ENCODE measurements around the gene KRTAP5-4.

The KRTAP5-4 gene

DNA sequence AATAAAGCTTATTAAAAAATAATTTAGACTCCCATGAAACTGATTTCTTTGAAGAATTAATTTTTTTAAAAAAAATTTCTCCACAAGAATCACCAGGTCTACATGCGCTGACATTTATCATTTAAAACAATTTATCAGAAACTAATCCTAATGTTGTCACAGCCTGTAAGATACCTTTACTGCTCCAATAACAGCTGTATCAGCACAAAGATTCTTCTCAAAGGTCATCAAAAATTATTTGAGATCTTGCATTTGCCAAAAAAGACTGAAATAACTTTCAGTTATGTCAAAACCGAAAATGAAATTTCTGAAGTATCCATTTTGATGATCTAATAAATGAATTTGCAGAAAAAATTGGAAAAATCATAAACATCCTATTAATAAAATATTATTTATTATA is 15.7 kb upstream of the KRTAP5-4 start:
- Histone ChIP-seq H3K9me2 (replicated peaks; ENCODE audit: low read depth, low read length) (no peaks in the 10 kb centered on the region), H3K4me1 (ENCODE audit: insufficient read depth, low read length, poor library complexity, severe bottlenecking) (no peaks in the 10 kb centered on the region), H3F3A (ENCODE audit: low read depth) (no peaks in the 10 kb centered on the region), H3K27me3 (ENCODE audit: insufficient read depth, low read length, poor library complexity, severe bottlenecking) (no peaks in the 10 kb centered on the region), H3K9ac (ENCODE audit: low read depth, low read length, poor library complexity, severe bottlenecking) (no peak overlapping the region), H4K20me1 (ENCODE audit: insufficient read depth, low read length, poor library complexity, severe bottlenecking) (no peaks in the 10 kb centered on the region), H3K79me2 (ENCODE audit: insufficient read depth, low read length) (no peaks in the 10 kb centered on the region), H2AFZ (ENCODE audit: low read length) (no peak overlapping the region), H3K4me3 (ENCODE audit: low read length, poor library complexity, severe bottlenecking) (no peak overlapping the region), H3K36me3 (ENCODE audit: insufficient read depth, low read length) (no peaks in the 10 kb centered on the region), H3K4me2 (ENCODE audit: low read depth, low read length, poor library complexity, severe bottlenecking) (no peak overlapping the region), H3K9me3 (ENCODE audit: insufficient read depth, low read depth, low read length) (no peaks in the 10 kb centered on the region)
- TF ChIP-seq CTCF (conservative IDR thresholded peaks at IDR 0.05; ENCODE audit: low read length), result no peak
- TF ChIP-seq EZH2phosphoT487 (IDR thresholded peaks at IDR 0.05; ENCODE audit: borderline replicate concordance), result no peak

DNA sequence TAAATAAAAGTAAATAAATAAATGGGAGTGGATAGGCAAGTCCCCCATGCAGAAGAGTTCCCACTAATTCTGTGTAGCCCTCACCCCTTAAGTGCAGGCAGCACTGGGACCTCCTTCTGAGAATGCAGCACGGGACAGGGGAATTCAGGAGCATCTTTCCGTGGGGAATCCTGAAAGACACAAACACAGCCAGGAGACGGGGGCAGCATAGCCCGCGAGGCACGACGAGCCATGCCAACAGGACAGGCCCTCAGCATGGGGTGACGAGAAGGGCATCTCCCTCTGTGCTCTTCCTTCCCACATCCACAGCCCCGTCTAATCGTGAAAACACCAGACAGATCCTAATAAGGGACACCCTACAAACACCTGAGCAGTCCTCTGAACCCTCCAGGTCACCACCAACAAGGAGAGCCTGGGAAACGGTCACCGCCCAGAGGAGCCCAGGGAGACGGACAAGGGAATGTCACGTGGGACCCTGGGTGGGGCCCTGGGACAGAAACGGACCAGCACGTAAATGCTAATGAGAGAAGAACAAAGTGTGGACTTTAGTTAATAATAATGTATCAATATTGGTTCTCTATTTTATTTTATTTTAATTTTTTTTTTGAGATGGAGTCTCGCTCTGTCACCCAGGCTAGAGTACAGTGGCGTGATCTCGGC is 14.5 kb upstream of the KRTAP5-4 start:
- Histone ChIP-seq H3K36me3 (ENCODE audit: insufficient read depth, low read length) (no peaks in the 10 kb centered on the region), H3K9me3 (ENCODE audit: insufficient read depth, low read depth, low read length) (no peaks in the 10 kb centered on the region), H2AFZ (ENCODE audit: low read length) (no peak overlapping the region), H3K9me2 (replicated peaks; ENCODE audit: low read depth, low read length) (no peaks in the 10 kb centered on the region), H3K4me3 (ENCODE audit: low read length, poor library complexity, severe bottlenecking) (no peak overlapping the region), H3K4me1 (ENCODE audit: insufficient read depth, low read length, poor library complexity, severe bottlenecking) (no peaks in the 10 kb centered on the region), H3K27me3 (ENCODE audit: insufficient read depth, low read length, poor library complexity, severe bottlenecking) (no peaks in the 10 kb centered on the region), H3K79me2 (ENCODE audit: insufficient read depth, low read length) (no peaks in the 10 kb centered on the region), H3K9ac (ENCODE audit: low read depth, low read length, poor library complexity, severe bottlenecking) (no peak overlapping the region), H3F3A (ENCODE audit: low read depth) (no peaks in the 10 kb centered on the region), H3K4me2 (ENCODE audit: low read depth, low read length, poor library complexity, severe bottlenecking) (no peak overlapping the region), H4K20me1 (ENCODE audit: insufficient read depth, low read length, poor library complexity, severe bottlenecking) (no peaks in the 10 kb centered on the region)
- TF ChIP-seq EZH2phosphoT487 (IDR thresholded peaks at IDR 0.05; ENCODE audit: borderline replicate concordance) (no peak), CTCF (conservative IDR thresholded peaks at IDR 0.05; ENCODE audit: low read length) (no peak)

GRCh38 chr11:1633864-1634263 is 11.9 kb upstream of the KRTAP5-4 start:
- H3F3A ChIP-seq (ENCODE audit: low read depth), result no peaks in the 10 kb centered on the region
- H4K20me1 ChIP-seq (ENCODE audit: insufficient read depth, low read length, poor library complexity, severe bottlenecking), result no peaks in the 10 kb centered on the region
- H3K4me2 ChIP-seq (ENCODE audit: low read depth, low read length, poor library complexity, severe bottlenecking), result no peak overlapping the region
- TF ChIP-seq CTCF (conservative IDR thresholded peaks at IDR 0.05; ENCODE audit: low read length) (no peak), EZH2phosphoT487 (IDR thresholded peaks at IDR 0.05; ENCODE audit: borderline replicate concordance) (no peak)
- no peak overlapping the region for H2AFZ ChIP-seq (ENCODE audit: low read length)
- H3K9ac ChIP-seq (ENCODE audit: low read depth, low read length, poor library complexity, severe bottlenecking), result no peak overlapping the region
- no peaks in the 10 kb centered on the region for H3K27me3 ChIP-seq (ENCODE audit: insufficient read depth, low read length, poor library complexity, severe bottlenecking)
- no peaks in the 10 kb centered on the region for H3K9me3 ChIP-seq (ENCODE audit: insufficient read depth, low read depth, low read length)
- no peak overlapping the region for H3K4me3 ChIP-seq (ENCODE audit: low read length, poor library complexity, severe bottlenecking)
- no peaks in the 10 kb centered on the region for H3K36me3 ChIP-seq (ENCODE audit: insufficient read depth, low read length)
- H3K79me2 ChIP-seq (ENCODE audit: insufficient read depth, low read length), result no peaks in the 10 kb centered on the region
- H3K4me1 ChIP-seq (ENCODE audit: insufficient read depth, low read length, poor library complexity, severe bottlenecking), result no peaks in the 10 kb centered on the region
- no peaks in the 10 kb centered on the region for H3K9me2 ChIP-seq (replicated peaks; ENCODE audit: low read depth, low read length)
